COLO668 (cell line): ENCODE measurements around the gene RAB21.
"Not testable (repeated sequence)": the region's sequence is repeated elsewhere in the genome, so short reads cannot be mapped to it uniquely, and the experiment has no call there.

Experiments
- DNase-seq: peaks from one replicate; lab custom pipeline; 2025; ENCODE audit not compliant: unreplicated experiment; lab: John Stamatoyannopoulos, UW

RAB21 gene

DNA sequence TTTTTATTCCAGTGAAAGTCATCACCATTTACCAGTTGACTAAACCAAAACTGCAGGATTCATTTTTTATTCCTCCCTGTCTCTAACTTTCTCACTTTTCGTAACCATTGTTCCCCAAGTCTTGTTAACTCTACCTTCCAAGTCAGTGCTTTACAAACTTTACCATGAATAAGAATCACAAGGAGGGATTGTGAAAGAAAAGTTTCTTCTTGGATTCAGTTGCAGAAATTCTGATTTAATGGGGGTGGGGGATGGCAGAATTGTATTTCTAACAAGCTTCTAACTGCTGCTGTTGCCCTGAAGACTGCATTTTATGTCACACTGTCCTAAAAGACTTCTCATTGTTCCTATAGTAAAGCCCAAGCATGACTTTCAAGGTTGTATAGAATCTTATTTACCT lies 5.0 kb upstream of the RAB21 start:
- DNase-seq = no peak

DNA sequence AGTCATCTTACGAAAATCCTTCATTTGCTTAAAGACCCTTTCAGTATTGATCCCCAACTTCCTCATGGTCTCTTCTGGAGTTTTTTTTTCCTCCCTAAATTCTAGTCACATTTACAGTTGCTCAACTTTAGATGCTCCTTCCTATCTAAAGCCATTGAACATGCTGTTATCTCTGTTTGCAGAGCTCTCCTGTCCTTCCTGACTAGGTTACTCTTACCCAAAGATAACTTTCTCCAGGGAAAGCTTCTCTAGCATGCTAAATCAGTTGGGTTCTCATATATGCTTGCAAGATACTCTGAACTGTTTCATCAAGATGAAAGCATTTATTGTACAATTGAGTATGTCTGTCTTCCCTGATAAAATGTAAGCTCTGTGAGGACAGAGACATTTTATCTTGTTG lies 1.8 kb upstream of the RAB21 start:
- no peak for DNase-seq

GRCh38 chr12:71755146-71755892 lies 656 bp downstream of the RAB21 start:
- DNase-seq = peak; percentile 63

DNA sequence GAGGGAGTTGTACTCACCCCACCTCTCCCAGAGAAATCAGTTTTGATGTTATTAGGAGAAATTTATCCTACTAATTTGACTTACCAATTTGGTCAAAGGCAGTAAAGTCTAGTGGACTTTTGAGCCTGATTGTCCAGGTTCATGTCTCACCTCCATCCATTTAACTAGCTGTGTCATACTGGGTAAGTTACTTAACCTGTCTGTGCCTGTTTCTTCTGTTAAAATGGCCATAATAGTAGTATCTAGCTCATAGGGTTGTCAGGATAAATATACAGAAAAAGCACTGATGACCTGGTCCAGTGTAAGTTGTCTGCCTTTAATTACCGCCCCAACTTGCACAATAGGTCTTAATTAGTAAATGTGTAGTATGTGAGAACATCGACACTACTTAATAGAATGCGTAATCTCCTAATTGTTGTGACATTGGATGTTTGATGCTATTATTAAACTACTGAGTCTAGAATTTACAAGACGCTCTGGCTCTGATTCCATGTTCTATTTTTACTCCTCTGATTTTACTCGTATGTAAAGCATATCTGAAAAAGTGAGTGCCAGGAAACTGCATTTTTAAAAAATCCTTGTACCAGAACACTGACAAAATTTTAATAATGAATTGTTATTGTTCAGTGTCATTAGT lies 1.5 kb downstream of the RAB21 start:
- DNase-seq = no peak

GRCh38 chr12:71759941-71760340 lies 5.3 kb downstream of the RAB21 start:
- DNase-seq = no peak

DNA sequence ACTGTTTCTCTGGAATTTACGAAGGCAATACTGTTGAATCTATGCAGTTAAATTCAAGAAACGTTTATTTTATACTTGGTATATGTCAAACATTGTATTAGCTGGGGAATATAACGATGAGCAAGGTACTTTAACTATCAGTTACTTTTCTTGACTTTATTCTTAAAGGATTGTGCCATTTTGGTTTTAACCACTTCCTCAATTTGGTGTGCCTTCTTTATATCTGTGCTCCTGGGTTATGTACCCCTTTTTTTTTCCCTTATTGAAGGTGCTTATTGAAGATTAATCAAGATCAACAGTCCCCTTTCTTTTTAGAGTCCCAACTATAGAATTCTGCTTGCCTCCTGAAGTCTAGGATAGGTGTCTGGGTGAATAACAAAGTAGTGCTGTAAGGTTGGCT lies 5.8 kb downstream of the RAB21 start:
- no peak for DNase-seq

DNA sequence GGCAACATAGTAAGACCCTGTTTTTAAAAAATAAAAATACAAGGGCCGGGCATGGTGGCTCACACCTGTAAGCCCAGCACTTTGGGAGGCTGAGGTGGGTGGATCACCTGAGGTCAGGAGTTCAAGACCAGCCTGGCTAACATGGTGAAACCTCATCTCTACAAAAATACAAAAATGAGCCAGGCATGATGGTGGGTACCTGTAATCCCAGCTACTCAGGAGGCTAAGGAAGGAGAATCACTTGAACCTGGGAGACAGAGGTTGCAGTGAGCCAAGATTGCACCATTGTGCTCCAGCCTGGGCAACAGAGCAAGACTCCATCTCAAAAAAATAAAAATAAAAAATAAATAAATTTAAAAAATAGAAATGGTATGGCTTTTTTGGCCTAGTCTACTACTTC lies 6.7 kb downstream of the RAB21 start:
- DNase-seq = not testable (repeated sequence)

DNA sequence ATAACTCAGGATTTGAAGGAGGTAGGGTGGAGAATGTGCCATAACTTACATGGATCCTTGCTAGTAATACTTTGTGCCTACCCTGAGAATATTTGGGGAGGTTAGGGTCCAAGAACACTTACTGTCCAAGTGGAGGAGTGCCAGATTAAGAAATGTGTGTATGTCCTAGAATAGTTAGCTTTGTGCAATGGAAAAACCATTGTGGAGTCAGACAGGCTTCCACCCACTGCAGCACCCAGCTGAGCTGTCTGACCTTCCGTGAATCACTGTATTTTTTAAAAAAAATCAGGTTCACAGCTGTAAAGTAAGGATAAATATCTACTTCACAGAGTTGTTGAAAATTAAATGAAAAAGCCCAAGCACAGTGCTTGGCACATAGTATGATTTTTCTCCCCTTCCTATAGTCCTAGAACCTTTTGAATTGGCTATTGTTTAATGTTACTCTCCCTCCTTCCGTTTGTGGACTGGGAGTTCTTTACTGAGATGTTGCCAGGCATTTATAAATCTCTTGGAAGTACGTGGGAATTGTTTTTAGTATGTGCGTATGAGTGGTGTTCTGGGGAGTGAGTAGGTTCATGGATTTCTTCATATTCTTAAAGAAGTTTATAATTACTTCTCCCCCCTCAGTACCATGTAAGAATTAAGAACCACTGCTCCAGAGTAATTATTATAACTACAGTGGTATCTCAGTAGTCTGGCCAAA lies 9.2 kb downstream of the RAB21 start:
- DNase-seq = no peak

DNA sequence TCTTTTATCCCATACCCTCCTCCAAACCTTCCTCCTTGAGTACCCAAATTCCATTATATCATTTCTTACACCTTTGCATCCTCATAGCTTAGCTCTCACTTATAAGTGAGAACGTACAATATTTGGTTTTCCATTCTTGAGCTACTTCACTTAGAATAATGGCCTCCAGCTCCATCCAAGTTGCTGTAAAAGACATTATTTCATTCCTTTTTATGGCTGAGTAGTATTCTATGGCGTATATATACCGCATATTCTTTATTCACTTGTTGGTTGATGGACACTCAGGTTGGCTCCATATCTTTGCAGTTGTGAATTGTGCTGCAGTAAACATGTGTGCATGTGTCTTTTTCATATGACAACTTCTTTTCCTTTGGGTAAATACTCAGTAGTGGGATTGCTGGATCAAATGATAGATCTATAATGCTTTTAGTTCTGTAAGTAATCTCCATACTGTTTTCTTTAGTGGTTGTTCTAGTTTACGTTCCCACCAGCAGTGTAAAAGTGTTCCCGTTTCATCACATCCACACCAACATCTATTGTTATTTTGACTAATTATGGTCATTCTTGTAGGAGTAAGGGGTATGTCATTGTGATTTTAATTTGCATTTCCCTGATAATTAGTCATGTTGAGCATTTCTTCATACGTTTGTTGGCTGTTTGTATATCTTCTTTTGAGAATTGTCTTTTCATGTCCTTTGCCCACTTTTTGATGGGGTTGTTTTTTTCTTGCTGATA lies 10.1 kb downstream of the RAB21 start:
- DNase-seq = no peak

- DNase-seq = no peak
Observed at GRCh38 chr12:71766202-71766601, 11.5 kb downstream of the RAB21 start.

DNA sequence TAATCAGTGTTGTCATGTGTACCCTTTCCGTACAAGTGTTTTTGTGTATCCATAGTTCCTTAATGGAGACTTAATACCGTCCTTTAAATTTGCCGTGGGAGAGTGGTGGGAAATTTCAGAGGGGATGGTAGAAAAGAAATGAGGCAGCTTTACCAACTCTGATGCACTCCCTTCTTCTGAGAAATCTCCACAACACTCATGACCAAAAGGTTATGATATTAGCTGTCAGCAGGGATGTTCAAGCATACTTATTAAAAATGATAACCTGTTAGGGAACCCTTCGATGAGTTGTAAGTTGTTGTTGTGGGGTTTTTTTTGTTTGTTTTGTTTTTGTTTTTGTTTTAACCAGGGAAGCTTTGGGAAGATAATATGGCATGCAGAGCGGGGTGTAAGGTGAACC lies 12.5 kb downstream of the RAB21 start:
- DNase-seq = no peak

- DNase-seq = no peak
Observed at GRCh38 chr12:71768900-71769299, 14.2 kb downstream of the RAB21 start.

DNA sequence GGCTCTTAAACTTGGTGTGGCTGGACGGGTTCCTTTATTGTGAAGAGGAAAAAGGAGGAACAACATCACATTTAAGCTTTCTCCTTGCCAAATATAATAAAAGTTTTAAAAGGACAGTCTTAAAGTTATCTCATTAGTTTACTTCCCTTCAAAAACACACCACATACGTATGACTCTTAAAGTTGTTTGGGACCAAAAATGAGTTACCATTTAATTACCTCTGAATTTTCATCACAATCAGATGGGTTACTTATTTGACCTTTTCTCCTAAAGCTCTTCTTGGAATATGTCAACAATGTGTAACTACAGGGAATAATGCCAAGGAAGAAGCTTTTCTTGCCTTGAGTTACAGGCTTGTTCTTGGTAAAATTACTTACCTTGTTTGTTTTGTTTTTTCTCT lies 16.4 kb downstream of the RAB21 start:
- DNase-seq = no peak

DNA sequence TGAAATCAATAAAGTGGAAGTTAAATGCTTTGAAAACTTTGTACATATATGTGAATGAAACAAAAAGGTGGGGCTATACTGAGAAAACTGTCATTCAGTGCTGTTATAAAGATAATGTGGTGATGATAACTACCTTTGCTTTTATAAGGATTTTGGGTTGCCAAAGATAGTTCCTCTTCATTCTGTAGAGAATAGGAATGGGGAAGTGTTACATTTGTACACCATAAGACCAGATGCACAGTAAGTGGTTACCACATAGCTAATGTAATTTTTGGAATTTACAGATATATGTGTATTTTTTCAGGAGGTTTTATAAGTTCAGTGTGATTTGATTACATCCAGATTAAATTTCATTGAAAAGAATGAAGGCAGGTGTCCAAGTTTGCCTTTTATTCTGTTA lies 18.1 kb downstream of the RAB21 start:
- DNase-seq = no peak

GRCh38 chr12:71780237-71780822 lies 25.7 kb downstream of the RAB21 start:
- DNase-seq = peak; percentile 42

GRCh38 chr12:71782017-71782416 lies 27.4 kb downstream of the RAB21 start:
- DNase-seq = no peak

GRCh38 chr12:71786829-71787228 lies 32.2 kb downstream of the RAB21 start:
- no peak for DNase-seq

DNA sequence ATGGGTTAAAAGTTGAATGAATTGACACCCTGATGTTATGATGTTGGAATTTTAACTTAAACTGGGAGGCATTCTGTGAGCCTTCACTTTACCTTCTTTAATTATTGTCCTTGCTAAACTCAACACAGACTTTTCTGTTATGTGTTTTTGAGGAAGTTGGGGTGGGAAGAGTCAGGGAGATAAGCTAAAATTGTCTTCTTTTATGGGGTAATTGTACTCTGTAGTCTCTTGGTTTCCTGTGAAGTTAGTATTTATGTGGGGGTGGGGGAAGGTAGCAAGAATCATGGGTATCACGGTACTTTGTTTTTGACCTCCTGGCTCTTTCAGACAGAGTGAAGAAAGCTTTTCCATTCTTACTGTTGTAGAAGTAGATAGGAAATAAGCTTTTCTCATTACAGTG lies 32.9 kb downstream of the RAB21 start:
- DNase-seq = no peak

DNA sequence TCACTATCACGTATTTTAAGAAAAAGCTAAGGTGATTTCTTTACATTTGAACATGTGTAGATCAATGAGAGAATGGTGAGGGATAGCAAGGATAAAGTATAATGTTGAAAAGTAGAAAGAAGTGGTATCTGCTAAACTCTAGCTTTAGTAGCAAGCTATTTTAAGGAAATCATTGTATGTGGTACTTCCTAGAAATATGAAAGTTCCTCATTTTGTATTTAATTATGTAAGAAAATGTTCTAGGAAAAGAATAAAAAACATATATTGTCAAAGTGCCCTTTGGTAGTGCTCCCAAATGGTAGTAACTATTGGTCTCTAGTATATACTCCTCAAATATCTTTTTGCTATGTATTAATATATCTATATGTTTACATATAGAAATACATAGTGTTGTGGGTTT lies 35.7 kb downstream of the RAB21 start:
- no peak for DNase-seq

- DNase-seq = no peak
Observed at GRCh38 chr12:71791473-71792150, 36.9 kb downstream of the RAB21 start.

GRCh38 chr12:71792599-71792998 lies 37.9 kb downstream of the RAB21 start:
- DNase-seq = no peak
